Uterus (tissue), 4 donors: ENCODE measurements around the gene CCNC. TPM values are rescaled to one million over a fixed set of nuclear protein-coding genes. Genes with fewer than 3 reads are reported as not detected.

Experiments
- DNase-seq, 2 donors: peaks; one replicate each; pipeline ENCODE4 v3.0.0-alpha.2; 2019 to 2020
- H3K27ac ChIP-seq, 2 donors: fragments of 200-600 bp; sonication (generic); 1 replicate in 1 of 2; 2 replicates in 1 of 2; pipeline ENCODE4 v1.5.1; 2016 to 2018
- H3K27me3 ChIP-seq, 2 donors: fragments of 200-600 bp; sonication (generic); one replicate each; pipeline ENCODE4 v1.5.1; 2018 to 2019; ENCODE audit warnings: control low read depth in 1 of 2
- H3K36me3 ChIP-seq, 2 donors: fragments of 200-600 bp; sonication (generic); one replicate each; pipeline ENCODE4 v1.5.1; 2019; ENCODE audit warnings: control low read depth in 1 of 2
- H3K4me1 ChIP-seq, 2 donors: fragments of 200-600 bp; sonication (generic); one replicate each; pipeline ENCODE4 v1.5.1; 2018 to 2019; ENCODE audit warnings: control low read depth in 1 of 2
- H3K4me3 ChIP-seq, 2 donors: fragments of 200-600 bp; sonication (generic); 1 replicate in 1 of 2; 2 replicates in 1 of 2; pipeline ENCODE4 v1.5.1; 2018 to 2019; ENCODE audit warnings: mild to moderate bottlenecking in 1 of 2
- H3K9me3 ChIP-seq, 2 donors: fragments of 200-600 bp; sonication (generic); one replicate each; pipeline ENCODE4 v1.5.1; 2019; ENCODE audit warnings: control low read depth in 1 of 2
- POLR2A ChIP-seq, 2 donors: fragments of 450-650 bp; IDR thresholded peaks; one replicate each; pipeline ENCODE4 v1.6.1; 2016; ENCODE audit warnings: antibody characterized with exemption in 2 of 2, mild to moderate bottlenecking in 1 of 2, moderate library complexity in 1 of 2
- intact Hi-C: fragments of 100-400 bp; cut with DNase I; formaldehyde crosslinking; loops from one replicate; pipeline ENCODE4 v1.15.1; 2023; ENCODE audit warnings: low total_unique reads
- total RNA-seq, 4 donors: library from RNA; depleted of rRNA in 3 of 4; stranded (reverse); fragments of >200 nt in 3 of 4; gene quantifications; one replicate each; pipeline versions ENCODE4 v1.1.0 to v1.2.4, GENCODE V29; 2014 to 2023
- TF ChIP-seq, protein P1 (sequence below), 4 experiments: fragments of 200-600 bp in 2 of 4; fragments of 450-650 bp in 2 of 4; sonication (generic) in 2 of 4; IDR thresholded peaks; one replicate each; pipeline ENCODE4 v1.5.1; 2016 to 2019; ENCODE audit warnings: antibody characterized with exemption in 4 of 4, mild to moderate bottlenecking in 2 of 4, moderate library complexity in 1 of 4
- donor health status: DM: yes; HTN: yes; CAD: no.

The CCNC gene, protein sequence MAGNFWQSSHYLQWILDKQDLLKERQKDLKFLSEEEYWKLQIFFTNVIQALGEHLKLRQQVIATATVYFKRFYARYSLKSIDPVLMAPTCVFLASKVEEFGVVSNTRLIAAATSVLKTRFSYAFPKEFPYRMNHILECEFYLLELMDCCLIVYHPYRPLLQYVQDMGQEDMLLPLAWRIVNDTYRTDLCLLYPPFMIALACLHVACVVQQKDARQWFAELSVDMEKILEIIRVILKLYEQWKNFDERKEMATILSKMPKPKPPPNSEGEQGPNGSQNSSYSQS
- total RNA-seq, result 10 to 100 TPM; 48.4 to 97.0 (median 54.8) TPM

DNA sequence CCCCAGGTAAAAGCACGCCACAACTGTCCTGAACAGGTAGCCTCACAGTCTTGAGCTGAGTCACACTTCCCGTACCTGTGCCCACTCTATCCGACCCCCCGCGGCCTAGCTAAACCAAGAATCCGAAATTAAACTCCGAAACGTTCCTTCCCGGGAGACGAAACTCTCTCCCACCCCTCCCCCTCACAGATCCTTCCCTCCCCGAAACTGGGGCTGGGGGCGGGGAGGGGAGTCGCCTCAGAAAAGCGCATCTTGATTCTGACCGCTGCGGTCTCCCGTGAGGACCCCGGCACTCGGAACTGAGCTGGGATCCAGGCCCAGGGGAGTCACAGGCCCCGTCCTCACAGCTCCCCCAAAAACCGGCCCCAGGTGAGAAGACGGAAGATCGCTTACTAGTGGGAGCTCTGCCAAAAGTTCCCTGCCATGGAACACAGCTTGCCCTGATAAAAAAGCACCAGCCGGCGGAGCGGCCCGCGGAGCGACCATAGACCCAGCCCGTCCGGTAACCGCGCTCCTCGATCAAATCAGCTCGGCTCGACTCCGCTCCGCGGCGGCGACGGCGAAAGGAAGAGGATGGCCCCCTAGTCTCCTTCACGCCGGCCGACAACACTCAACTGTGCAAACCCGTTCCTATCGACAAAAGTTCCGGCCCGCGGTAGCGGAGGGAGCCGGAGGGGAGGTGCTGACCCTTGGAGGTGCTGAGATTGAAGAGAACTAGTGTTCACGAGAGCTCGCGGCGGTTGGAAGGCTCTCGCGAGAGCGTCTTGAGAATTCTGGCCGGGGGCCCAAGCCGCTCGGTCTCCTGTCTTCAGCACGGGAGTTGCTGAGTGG lies at the start of gene CCNC:
TSS of gene CCNC (minus strand) at position 558 of the 831 bp plus-strand sequence. CDS start at position 425, 133 bp downstream.
- DNase-seq, result peak; percentile 93 to 95
- TF ChIP-seq, protein P1, sequence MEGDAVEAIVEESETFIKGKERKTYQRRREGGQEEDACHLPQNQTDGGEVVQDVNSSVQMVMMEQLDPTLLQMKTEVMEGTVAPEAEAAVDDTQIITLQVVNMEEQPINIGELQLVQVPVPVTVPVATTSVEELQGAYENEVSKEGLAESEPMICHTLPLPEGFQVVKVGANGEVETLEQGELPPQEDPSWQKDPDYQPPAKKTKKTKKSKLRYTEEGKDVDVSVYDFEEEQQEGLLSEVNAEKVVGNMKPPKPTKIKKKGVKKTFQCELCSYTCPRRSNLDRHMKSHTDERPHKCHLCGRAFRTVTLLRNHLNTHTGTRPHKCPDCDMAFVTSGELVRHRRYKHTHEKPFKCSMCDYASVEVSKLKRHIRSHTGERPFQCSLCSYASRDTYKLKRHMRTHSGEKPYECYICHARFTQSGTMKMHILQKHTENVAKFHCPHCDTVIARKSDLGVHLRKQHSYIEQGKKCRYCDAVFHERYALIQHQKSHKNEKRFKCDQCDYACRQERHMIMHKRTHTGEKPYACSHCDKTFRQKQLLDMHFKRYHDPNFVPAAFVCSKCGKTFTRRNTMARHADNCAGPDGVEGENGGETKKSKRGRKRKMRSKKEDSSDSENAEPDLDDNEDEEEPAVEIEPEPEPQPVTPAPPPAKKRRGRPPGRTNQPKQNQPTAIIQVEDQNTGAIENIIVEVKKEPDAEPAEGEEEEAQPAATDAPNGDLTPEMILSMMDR (IDR thresholded peaks at IDR 0.05), result peak in 1 of 4 experiments; percentile 34
- TF ChIP-seq POLR2A (IDR thresholded peaks at IDR 0.05), result peak; percentile 36 to 47
- H3K4me1 ChIP-seq, result no peaks in the 10 kb centered on the region
- peak within 1 kb of the TSS; percentile 73 to 91 for H3K4me3 ChIP-seq
- no peaks in the 10 kb centered on the region for H3K36me3 ChIP-seq
- no peaks in the 10 kb centered on the region for H3K27me3 ChIP-seq
- H3K9me3 ChIP-seq, result no peaks in the 10 kb centered on the region
- intact Hi-C loops, result no loop called here
- peak within 1 kb of the TSS; percentile 65 to 67 for H3K27ac ChIP-seq

DNA sequence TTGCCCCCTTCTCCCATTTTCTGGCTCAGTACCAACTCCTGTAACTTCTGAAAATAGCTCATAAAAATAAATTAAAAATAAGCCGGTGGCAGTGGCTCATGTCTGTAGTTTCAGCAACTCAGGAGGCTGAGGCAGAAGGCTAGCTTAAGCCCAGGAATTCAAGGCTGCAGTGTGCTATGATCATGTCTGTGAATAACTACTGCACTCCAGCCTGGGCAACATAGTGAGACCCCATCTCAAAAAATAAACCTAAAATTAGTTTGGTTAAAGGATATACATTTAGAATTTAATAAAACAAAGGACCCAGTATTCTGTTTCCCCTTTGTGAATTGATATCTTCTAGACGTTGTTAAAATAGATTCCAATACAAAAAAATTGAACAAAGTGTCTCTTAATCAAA lies 48.7 kb upstream of the CCNC start:
- no peak for TF ChIP-seq POLR2A (IDR thresholded peaks at IDR 0.05)
- TF ChIP-seq, protein P1 (IDR thresholded peaks at IDR 0.05), result no peak

DNA sequence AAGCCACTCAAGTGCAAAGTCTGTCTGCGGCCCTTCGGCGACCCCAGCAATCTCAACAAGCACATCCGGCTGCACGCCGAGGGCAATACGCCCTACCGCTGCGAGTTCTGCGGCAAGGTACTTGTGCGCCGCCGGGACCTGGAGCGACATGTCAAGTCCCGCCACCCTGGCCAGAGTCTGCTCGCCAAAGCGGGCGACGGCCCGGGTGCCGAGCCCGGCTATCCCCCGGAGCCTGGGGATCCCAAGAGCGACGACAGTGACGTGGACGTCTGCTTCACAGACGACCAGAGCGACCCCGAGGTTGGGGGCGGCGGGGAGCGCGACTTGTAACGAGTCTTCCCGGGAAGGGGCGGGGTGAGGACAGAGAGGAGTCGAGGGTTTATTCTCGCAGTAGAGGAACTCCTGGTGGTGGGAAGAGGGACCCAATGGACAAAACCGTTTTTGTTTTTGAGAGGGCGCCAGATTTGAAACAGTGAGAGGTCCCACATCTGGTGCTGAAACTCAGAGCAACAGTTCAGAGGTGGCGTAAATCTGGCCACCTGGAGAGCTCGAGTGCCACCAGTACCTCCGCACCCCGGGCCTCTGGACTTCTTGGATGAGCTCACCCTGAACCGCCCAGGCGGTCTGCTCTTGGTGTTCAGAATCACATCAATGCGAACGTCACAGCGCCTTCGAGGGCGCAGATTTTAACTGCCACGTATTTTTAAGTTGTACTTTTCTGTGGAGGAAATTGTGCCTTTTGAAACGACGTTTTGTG lies 46.1 kb upstream of the CCNC start:
- DNase-seq, result no peak
- H3K36me3 ChIP-seq, result no peaks in the 10 kb centered on the region
- H3K4me1 ChIP-seq, result peaks cover 0 to 19% of the 10 kb centered on the region in 2 donors
- TF ChIP-seq, protein P1 (IDR thresholded peaks at IDR 0.05), result no peak
- TF ChIP-seq POLR2A (IDR thresholded peaks at IDR 0.05), result no peak
- peak overlapping the region in 1 of 2 donors; percentile 42 for H3K4me3 ChIP-seq
- H3K27me3 ChIP-seq, result peaks cover 39 to 90% of the 10 kb centered on the region in 2 donors
- intact Hi-C loops, result no loop called here
- no peaks in the 10 kb centered on the region for H3K9me3 ChIP-seq
- H3K27ac ChIP-seq, result no peak overlapping the region

More for the DNA sequence above, 48.7 kb upstream of the CCNC start:
- intact Hi-C loops, result no loop called here
- Histone ChIP-seq H3K36me3 (no peaks in the 10 kb centered on the region), H3K27me3 (peaks cover 31 to 72% of the 10 kb centered on the region in 2 donors), H3K9me3 (no peaks in the 10 kb centered on the region), H3K27ac (no peak overlapping the region), H3K4me3 (no peak overlapping the region), H3K4me1 (peaks cover 0 to 19% of the 10 kb centered on the region in 2 donors)
- no peak for DNase-seq

DNA sequence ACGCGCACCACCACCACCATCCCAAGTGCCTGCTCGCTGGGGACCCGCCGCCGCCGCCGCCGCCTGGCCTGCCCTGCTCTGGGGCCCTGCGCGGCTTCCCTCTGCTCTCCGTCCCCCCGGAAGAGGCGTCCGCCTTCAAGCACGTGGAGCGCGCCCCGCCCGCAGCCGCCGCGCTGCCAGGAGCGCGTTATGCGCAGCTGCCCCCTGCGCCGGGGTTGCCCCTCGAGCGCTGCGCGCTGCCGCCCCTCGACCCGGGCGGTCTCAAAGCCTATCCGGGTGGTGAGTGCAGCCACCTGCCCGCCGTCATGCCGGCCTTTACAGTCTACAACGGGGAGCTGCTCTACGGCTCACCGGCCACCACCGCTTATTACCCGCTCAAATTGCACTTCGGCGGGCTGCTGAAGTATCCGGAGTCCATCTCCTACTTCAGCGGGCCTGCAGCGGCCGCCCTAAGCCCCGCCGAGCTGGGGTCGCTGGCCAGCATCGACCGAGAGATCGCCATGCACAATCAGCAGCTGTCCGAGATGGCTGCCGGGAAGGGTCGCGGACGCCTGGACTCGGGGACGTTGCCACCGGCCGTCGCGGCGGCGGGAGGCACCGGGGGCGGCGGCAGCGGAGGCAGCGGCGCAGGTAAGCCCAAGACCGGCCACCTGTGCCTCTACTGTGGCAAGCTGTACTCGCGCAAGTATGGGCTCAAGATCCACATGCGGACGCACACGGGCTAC lies 45.4 kb upstream of the CCNC start:
- DNase-seq, result no peak
- Histone ChIP-seq H3K36me3 (no peaks in the 10 kb centered on the region), H3K9me3 (no peaks in the 10 kb centered on the region), H3K4me1 (peaks cover 0 to 19% of the 10 kb centered on the region in 2 donors), H3K27me3 (peaks cover 37 to 90% of the 10 kb centered on the region in 2 donors), H3K4me3 (peak overlapping the region in 1 of 2 donors; percentile 42), H3K27ac (no peak overlapping the region)
- intact Hi-C loops, result no loop called here
- TF ChIP-seq, protein P1 (IDR thresholded peaks at IDR 0.05), result no peak
- no peak for TF ChIP-seq POLR2A (IDR thresholded peaks at IDR 0.05)
